HG03139 (cell line): Measurements from ENCODE around the gene GRID2.
"Not testable (repeated sequence)": the region's sequence is repeated elsewhere in the genome, so short reads cannot be mapped to it uniquely, and the experiment has no call there.

Experiments used
- ATAC-seq: cut with Tn5 transposase; IDR thresholded peaks from one replicate; pipeline ENCODE4 v1.9.1; 2021; ENCODE audit not compliant: unreplicated experiment

Gene GRID2

DNA sequence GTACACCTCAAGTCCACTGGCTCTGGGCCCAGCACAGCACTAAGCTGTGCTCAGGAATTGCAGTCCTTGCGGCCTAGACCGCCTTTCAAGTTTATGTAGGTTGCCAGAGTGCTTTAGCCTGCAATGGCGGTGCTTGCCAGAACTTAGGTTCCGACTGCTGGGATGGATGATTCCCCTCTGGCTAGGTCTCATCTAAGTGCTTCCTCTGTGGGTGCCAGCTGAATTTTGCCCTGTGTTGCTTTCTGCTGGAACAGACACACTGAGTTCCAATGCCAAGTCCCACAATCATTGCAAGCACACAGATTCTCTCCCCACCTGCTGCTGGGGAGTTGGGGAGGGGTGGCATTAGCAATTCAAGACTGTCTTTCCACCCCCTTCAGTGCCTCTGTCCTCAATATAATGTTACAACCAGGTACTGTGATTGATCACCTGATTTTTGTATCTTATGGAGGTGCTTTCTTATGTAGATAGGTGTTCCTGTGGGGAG lies 129.5 kb downstream of the GRID2 start:
- no peak for ATAC-seq

DNA sequence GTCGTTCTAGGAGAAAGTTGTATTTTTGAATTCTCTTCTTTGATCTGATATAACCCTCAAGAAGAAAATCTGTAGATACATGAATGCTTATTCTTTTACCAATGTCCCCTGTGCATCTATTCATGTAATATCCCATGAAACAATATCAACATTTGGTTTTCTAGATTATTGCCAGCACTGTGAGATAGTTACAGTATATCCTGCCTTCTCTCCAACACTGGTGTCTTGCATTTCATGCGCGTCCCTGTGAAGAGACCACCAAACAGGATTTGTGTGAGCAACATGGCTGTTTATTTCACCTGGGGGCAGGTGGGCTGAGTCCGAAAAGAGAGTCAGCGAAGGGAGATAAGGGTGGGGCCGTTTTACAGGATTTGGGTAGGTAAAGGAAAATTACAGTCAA lies 135.0 kb downstream of the GRID2 start:
- not testable (repeated sequence) for ATAC-seq

DNA sequence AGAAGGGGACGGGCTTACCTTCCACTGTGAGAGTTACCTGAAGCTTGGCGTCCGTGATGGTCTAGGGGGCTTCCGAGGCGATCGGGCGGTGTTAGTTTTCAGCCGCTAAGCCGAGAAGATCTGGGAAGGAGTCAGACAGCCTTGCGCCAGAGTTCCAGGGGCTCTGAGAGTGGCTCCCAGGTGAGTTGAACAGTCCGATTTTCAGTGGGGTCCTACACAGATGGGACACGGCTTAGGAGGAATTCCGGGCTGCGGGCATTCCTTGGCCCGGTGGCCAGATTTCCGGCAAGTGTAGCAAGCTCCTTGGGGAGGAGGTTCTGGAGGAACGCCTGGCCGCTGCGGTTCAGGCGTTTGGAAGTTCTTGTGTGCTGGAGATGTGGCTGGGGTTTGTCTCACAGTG lies 138.4 kb downstream of the GRID2 start:
- not testable (repeated sequence) for ATAC-seq

DNA sequence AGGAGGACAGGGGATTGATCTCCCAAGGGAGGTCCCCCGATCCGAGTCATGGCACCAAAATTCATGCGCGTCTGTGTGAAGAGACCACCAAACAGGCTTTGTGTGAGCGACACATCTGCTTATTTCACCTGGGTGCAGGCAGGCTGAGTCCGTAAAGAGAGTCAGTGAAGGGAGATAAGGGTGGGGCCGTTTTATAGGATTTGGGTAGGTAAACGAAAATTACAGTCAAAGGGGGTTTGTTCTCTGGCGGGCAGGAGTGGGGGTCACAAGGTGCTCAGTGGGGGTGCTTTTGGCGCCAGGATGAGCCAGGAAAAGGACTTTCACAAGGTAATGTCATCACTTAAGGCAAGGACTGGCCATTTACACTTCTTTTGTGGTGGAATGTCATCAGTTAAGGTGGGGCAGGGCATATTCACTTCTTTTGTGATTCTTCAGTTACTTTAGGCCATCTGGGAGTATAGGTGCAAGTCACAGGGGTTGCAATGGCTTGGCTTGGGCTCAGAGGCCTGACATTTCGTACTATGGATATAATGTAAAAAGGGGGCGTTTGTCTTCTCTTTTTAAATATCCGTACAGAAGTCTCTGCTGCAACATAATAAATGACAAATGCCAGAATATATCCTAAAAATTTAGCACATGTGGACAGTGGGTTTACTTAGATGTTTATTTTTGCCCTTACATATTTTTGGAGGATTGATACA lies 140.5 kb downstream of the GRID2 start:
- not testable (repeated sequence) for ATAC-seq

DNA sequence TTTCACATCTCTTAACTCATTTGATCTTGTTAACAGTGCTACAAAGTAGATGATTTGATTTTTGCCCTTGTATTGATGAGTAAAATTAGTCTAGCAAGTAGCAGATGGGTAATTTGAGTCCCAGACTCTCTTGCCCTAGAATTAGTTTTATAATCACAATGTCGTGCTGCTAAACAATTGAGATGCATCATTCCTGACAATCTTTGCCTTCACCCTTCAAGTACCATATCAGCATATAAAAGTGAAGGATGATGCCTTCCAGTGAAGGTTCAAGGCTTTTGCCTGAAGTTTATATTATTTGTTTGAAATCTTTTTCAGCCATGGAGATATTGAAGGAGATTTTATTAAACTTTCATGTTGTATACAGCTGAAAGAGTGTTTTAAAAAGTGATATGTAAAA lies 141.4 kb downstream of the GRID2 start:
- ATAC-seq, result no peak

DNA sequence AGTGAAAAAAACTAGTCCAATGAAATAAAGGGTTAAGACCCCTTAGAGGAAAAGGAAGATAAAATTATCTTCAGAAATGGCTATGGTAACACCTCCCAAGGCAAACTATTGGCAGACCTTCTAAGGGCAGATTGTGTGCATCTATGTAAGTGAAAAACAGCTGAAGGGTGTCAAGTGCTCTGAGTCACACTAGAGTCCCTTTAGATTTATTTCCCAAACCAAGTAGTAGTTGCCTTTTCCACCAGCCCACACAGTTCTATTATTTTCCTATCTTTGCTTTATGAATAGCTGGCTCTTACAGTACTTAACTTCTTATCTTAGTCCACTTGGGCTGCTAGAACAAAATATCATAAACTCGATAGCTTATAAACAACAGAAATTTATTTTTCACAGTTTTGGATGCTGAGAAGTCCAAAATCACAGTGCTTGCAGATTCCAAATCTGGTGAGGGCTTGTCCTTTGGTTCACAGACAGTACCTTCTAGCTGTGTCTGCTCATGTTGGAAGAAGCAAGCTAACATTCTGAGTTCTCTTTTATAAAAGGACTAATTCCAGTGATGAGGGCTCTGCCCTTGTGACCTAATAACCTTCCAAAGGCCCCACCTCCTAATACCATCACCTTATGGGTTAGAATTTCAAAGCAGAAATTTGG lies 143.6 kb downstream of the GRID2 start:
- no peak for ATAC-seq

DNA sequence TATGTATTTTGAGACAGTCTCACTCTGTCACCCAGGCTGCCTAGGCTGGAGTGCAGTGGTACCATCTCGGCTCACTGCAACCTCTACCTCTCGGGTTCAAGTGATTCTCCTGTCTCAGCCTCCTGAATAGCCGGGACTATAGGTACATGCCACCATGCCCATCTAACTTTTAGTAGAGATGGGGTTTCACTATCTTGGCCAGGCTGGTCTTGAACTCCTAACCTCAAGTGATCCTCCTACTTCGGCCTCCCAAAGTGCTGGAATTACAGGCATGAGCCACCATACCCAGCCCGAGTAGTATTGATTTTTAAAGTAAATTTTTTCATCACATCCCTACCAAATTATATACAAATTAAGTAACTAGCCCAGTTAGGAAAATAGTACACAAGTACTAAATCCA lies 144.4 kb downstream of the GRID2 start:
- not testable (repeated sequence) for ATAC-seq

DNA sequence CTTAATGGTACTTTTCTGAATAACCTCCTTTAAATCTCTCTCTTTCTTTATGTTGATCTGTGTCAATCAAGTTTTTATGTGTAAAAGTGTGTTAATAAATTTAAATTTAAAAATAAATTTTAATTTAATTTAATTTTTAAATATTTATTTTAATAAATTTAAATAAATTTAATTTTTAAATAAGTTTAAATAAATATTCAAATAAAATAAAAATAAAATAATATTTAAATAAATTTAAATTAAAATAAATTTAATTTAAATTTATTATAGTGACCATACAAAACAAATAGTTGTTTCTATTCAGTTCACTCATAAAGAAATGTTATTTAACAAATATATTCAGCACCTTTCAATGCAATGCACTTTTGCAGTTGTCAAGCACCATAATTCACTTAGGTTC lies 146.9 kb downstream of the GRID2 start:
- no peak for ATAC-seq

DNA sequence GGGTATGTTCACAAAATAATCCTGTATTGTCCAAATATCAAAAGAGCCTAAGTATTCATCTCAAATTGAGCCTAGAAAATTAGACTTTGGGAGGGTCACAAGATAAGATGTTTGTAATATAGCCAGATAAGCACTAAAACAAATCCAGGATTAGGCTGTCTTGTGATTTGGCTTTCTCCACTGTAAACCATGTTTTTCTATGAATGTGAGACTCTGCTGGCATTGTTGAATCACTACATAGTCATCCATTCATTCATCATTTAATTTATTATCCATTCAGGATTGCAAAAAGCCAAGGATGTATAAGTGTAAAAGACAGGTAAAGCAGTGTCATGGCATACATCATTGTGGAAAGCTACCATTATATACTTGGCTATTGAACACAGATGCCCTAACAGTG lies 148.0 kb downstream of the GRID2 start:
- no peak for ATAC-seq

DNA sequence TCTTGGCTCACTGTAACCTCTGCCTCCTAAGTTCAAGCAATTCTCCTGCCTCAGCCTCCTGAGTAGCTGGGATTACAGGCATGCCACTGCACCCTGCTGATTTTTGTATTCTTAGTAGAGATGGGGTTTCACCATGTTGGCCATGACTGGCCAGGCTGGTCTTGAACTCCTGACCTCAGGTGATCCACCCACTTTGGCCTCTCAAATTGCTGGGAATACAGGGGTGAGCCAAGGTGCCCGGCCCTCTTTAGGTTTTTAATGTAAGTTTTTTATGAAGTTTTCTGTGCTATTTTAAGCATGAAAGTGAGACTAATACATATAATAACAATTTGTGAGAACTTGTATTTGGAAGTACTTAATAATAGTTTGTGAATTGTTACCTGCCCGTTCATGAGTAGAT lies 148.6 kb downstream of the GRID2 start:
- not testable (repeated sequence) for ATAC-seq

DNA sequence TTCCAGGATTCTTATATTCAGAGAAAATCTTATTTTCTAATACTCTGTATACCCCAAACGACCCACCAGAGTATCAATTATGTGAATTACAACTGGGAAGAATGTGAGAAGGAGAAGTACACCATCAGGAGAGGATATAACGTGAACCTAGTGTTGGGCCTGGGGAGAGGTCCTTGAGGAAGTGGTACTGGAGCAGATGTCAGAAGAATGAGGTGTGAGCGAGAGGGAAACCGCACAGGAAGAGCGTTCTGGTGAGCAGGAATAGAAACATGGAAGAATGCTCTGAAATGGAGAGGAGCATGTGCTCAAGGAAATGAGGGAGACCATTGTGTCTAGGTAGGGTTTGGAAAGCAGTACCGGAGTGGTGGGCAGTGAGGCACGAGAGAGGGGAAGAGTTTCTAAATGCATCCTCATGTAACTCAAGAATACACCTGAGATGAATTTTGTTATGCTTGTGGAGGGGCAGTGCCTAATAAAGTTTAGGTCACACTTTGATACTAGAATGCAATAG lies 151.6 kb downstream of the GRID2 start:
- ATAC-seq, result no peak

DNA sequence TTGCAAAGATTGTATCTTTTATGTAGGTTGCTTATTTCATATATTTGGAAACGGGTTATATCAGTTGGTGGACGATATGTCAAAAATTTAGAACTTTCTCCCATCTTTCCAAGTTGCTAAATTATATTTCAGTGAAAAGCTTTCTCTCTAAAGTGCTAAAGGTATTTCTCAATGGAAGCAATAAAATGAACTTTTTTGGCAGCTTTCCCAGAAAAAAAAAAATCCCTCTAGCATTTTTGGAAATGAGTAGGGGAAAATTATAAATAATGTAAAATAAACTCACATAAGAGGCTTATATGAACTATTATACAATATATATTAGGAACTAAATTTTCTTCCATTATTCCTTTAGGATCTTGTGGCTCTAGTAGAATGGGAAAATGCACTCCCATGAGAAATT lies 152.2 kb downstream of the GRID2 start:
- ATAC-seq, result no peak

DNA sequence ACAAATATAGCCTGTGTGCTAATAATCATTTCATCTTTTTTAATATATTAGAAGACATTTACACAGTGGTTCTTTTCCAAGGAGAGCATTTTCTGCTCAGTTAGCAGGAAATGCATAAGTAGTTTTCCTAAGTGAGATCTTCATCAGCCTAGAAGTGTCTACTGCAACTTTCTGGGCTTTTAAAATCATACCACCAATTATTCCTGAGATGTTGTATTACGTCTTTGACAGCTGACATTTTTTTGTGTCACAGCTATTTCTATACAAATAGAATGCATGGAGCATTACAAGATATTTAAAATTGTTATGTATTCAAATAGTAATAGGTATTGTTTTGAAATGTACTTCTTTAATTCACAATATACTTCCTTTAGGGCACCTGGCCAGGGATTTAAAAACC lies 158.0 kb downstream of the GRID2 start:
- no peak for ATAC-seq

DNA sequence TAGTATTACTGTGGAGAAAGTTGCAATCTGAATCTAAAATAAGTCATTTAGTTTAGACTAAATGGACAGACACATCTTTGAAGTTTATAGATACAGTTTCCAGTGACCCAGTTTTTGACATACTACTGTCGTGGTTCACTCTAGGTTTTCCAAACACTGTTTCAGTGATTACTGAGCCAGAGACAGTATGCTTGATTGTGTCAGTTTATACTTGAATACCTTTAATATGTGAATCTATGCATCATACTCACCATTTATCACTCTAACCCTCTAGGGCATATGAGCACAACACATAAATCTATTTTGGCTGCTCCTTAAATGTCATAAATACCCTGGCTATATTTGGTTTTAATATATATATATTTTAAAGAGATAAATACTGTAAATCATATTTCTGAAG lies 173.5 kb downstream of the GRID2 start:
- ATAC-seq, result no peak

DNA sequence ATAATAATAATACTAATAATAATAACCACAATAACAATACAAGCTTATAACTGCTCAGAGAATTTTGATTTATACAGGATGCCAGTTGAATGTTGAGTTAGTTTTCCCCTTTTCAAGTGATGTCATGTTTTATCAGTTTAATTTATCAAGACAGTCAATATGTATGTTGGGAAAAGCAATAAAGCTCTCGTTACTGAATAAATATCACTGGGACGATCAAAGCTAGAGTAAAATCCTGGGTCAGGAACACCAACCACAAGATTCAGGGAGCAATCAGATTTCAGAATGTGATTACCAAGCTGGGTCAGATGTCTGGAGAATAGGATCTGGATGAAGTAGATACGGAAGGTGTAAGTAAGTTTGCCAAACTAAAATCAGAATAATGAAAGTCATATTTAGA lies 179.6 kb downstream of the GRID2 start:
- no peak for ATAC-seq

DNA sequence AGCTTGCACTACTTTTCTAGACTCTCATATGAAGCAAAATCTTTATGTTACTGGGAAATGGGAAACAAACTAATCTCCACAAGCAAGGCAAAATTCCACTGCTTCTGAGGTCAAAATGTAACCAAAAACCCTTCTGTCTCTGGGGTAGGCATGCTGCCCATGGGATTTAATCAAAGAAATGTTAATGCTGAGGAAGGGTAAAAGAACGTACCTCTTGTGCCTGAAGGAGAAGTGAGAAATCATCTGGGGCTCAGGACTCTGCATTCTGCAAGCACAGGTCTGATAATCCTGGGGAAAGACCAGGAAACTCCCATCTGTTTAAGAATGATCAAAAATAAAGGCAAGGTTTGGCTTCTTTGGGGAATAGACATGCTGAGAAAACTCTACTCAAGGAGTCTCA lies 184.7 kb downstream of the GRID2 start:
- ATAC-seq, result no peak

DNA sequence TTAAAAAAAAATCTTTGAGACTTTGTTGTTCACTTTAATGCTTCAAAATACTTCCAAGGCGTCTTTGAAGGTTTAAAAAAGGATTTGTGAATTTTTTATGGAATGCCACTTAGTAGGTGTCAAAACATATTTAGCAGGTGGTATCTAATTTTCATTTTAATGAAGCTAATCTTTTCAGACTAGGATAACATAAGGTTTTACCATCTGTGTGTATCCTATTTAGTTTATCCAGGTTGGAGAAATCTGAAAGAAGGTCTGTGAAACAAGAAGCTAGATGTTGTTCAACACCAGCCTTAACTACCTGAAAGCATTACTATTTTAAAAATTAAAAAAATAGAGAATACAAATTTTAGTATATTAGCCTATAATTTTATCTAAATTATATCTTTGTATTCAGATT lies 193.4 kb downstream of the GRID2 start:
- no peak for ATAC-seq

DNA sequence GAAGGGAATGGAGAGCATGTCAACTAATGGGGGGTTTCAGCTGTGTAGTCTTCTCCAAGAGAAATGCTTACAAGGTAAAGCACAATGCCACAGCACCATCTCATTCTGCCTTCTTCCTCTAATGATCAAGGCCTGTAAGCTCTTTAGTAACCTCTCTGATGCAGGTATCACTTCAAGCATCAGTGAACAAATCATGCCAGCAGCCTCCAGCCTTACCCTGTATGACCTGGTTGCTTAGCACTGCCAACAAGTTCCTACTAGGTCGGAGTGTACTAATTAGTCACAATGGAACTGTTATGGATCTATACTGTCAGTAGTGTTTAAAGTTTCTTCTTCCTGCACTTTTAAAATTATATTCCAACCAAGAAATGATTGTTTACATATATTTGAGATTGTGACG lies 197.7 kb downstream of the GRID2 start:
- ATAC-seq, result no peak

DNA sequence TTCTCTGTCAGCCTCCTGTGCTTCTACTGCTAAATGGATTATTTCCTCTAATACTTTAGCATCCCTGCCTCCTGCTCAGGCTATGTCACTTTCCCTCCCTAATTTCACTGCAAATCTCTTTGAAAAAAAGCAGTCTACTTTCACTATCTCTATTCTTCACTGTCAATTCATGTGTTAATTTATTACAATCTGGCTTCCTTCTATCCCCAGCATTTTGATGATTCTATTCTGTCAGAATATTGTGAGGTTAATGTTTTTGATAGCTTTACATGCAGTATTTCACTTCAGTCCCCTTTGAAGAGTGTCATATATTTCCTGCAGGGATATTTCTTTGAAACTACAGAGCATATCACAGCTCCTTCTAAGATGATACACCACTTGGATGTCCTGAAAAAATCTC lies 203.2 kb downstream of the GRID2 start:
- no peak for ATAC-seq

DNA sequence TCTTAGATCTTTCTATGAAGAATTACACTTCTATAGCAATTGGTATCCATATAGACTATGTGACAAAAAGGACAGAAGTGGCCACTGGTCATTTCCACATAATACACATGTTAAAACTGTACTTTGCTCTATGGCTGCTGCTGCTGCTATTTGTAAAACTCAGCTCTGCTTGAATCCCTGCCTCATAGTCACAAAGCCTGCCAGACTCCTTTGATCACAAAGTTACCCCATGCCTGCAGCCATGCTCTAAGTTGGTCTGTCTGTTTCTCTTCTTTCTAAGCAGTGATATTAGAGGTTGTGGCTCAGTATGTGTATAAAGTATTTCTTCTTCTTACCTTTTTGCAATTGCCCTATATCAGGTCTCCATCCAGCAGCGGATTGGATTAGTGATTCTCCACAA lies 210.9 kb downstream of the GRID2 start:
- no peak for ATAC-seq

DNA sequence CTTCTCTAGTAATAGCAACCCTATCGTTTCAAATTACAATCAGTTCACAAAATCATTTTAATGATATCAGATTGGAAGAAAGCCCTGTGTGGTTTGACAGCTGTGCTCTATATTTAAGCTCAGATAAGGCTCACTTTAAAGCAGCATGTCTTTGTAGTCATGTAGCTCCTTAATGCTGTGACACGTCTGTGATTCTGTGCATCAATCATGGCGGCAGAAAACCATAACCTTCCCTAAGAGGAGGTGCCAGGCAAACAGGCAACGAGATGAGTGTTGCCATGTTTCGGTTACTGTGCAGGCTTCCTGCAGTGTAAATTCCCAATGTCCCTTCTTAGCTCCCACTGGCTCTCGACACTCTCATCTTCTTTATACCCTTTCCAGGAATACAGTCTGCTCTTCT lies 212.7 kb downstream of the GRID2 start:
- ATAC-seq, result no peak

DNA sequence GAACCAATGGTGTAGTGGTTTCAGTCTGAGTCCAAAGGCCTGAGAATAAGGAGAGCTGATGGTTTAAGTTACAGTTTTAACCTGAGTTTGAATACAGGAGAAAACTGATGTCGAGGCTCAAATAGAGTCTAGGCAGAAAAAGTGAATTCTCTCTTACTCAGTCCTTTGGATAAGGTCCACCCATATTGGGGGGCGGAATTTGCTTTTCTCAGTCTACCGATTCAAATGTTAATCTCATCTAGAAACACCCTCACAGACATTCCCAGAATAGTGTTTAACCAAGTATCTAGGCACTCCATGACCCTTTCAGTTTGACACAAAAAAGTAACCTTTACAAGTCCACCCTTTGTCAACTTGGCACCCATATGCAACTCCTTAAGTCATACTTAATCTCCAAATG lies 216.0 kb downstream of the GRID2 start:
- ATAC-seq, result no peak

DNA sequence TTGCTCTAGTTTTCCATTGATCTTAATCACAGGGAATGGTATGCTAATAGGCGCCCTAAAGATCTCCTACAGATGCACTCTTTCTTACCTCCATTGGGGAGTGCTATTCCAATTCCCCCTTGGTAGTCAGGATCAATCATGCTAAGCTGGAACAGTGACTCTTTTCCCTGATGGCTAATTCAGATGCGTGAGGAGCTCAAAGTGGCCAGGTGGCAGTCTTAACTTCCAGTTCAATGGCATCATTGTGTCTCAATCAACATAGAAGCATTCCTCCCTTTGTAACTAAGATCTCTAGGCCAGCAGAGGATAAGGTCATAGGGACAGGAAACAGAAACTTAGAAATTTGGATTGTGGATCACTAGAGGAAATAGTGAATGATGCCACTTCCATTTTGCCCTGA lies 216.8 kb downstream of the GRID2 start:
- no peak for ATAC-seq
